SK-N-SH treated with all-trans-retinoic acid at 6 μM for 48 hours (cell line): ENCODE measurements around the gene EEF2.

Source experiments
- ATAC-seq: fragments of 200-7000 bp; cut with Tn5 transposase; 3 replicates; pipeline ENCODE4 v1.9.1; 2020; ENCODE audit warnings: mild to moderate bottlenecking, moderate library complexity
- ARNTL ChIP-seq: fragments of 450-650 bp; formaldehyde crosslinking; IDR thresholded peaks from 2 replicates; pipeline ENCODE4 v1.5.0; 2020; ENCODE audit warnings: low read depth, mild to moderate bottlenecking, moderate library complexity, borderline replicate concordance
- BACH2 ChIP-seq: fragments of 250-450 bp; sonication (Bioruptor Pico); IDR thresholded peaks from 2 replicates; pipeline ENCODE4 v1.9.0; 2021; ENCODE audit warnings: mild to moderate bottlenecking, borderline replicate concordance
- ESRRG ChIP-seq: fragments of 250-450 bp; sonication (Bioruptor Pico); IDR thresholded peaks from 2 replicates; pipeline ENCODE4 v1.6.1; 2021; ENCODE audit warnings: mild to moderate bottlenecking
- GLIS3 ChIP-seq: fragments of 250-450 bp; sonication (Bioruptor Pico); IDR thresholded peaks from 2 replicates; pipeline ENCODE4 v1.5.0; 2020; ENCODE audit warnings: mild to moderate bottlenecking, moderate library complexity
- ISL1 ChIP-seq: fragments of 250-450 bp; sonication (Bioruptor Pico); IDR thresholded peaks from 2 replicates; pipeline ENCODE4 v2.1.2; 2022; ENCODE audit warnings: mild to moderate bottlenecking, moderate library complexity
- OSR1 ChIP-seq: fragments of 250-450 bp; sonication (Bioruptor Pico); IDR thresholded peaks from 2 replicates; pipeline ENCODE4 v1.8.0; 2022; ENCODE audit warnings: moderate library complexity, mild to moderate bottlenecking, inconsistent platforms
- PPARA ChIP-seq: fragments of 250-450 bp; sonication (Bioruptor Pico); IDR thresholded peaks from 2 replicates; pipeline ENCODE4 v1.5.0; 2020; ENCODE audit warnings: mild to moderate bottlenecking, borderline replicate concordance
- RARB ChIP-seq: fragments of 250-450 bp; sonication (Bioruptor Pico); IDR thresholded peaks from 2 replicates; pipeline ENCODE4 v1.8.0; 2021; ENCODE audit warnings: mild to moderate bottlenecking, moderate library complexity
- SNAI2 ChIP-seq: fragments of 250-450 bp; sonication (Bioruptor Pico); IDR thresholded peaks from 2 replicates; pipeline ENCODE4 v1.5.0; 2020; ENCODE audit warnings: mild to moderate bottlenecking, moderate library complexity
- TCF4 ChIP-seq: fragments of 250-450 bp; sonication (Bioruptor Pico); IDR thresholded peaks from 2 replicates; pipeline ENCODE4 v1.8.0; 2021; ENCODE audit warnings: mild to moderate bottlenecking, moderate library complexity, borderline replicate concordance
- TOX ChIP-seq: fragments of 250-450 bp; sonication (Bioruptor Pico); IDR thresholded peaks from 2 replicates; pipeline ENCODE4 v1.8.0; 2021; ENCODE audit warnings: mild to moderate bottlenecking, moderate library complexity, borderline replicate concordance
- ZC3H10 ChIP-seq: fragments of 250-450 bp; sonication (Bioruptor Pico); IDR thresholded peaks from 2 replicates; pipeline ENCODE4 v1.5.1; 2021; ENCODE audit warnings: mild to moderate bottlenecking, moderate library complexity
- ZFP3 ChIP-seq: fragments of 250-450 bp; sonication (Bioruptor Pico); IDR thresholded peaks from 2 replicates; pipeline ENCODE4 v1.5.0; 2020; ENCODE audit warnings: mild to moderate bottlenecking, moderate library complexity
- ZFP30 ChIP-seq: fragments of 450-650 bp; formaldehyde crosslinking; IDR thresholded peaks from 2 replicates; pipeline ENCODE4 v1.5.0; 2022; ENCODE audit warnings: mild to moderate bottlenecking, moderate library complexity
- ZNF565 ChIP-seq: fragments of 450-650 bp; formaldehyde crosslinking; conservative IDR thresholded peaks from 2 replicates; pipeline ENCODE4 v1.5.0; 2020; ENCODE audit warnings: low read depth, mild to moderate bottlenecking, moderate library complexity
- ZNF70 ChIP-seq: fragments of 450-650 bp; formaldehyde crosslinking; IDR thresholded peaks from 2 replicates; pipeline ENCODE4 v1.5.0; 2020; ENCODE audit warnings: mild to moderate bottlenecking, moderate library complexity
- ZNF8 ChIP-seq: fragments of 450-650 bp; formaldehyde crosslinking; IDR thresholded peaks from 2 replicates; pipeline ENCODE4 v1.5.0; 2020; ENCODE audit warnings: mild to moderate bottlenecking, moderate library complexity
- TF ChIP-seq, protein P1 (sequence below): fragments of 250-450 bp; sonication (Bioruptor Pico); IDR thresholded peaks from 2 replicates; pipeline ENCODE4 v1.5.1; 2020; ENCODE audit warnings: low read depth, mild to moderate bottlenecking, moderate library complexity
- TF ChIP-seq, protein P2 (sequence below): fragments of 250-450 bp; sonication (Bioruptor Pico); IDR thresholded peaks from 2 replicates; pipeline ENCODE4 v1.5.0; 2020; ENCODE audit warnings: mild to moderate bottlenecking, moderate library complexity
- TF ChIP-seq, protein P3 (sequence below): fragments of 250-450 bp; sonication (Bioruptor Pico); IDR thresholded peaks from 2 replicates; pipeline ENCODE4 v1.8.0; 2021; ENCODE audit warnings: low read depth, mild to moderate bottlenecking, moderate library complexity, borderline replicate concordance
- TF ChIP-seq, protein P4 (sequence below): fragments of 250-450 bp; sonication (Bioruptor Pico); IDR thresholded peaks from 2 replicates; pipeline ENCODE4 v1.5.1; 2021; ENCODE audit warnings: mild to moderate bottlenecking, moderate library complexity

The EEF2 gene

DNA sequence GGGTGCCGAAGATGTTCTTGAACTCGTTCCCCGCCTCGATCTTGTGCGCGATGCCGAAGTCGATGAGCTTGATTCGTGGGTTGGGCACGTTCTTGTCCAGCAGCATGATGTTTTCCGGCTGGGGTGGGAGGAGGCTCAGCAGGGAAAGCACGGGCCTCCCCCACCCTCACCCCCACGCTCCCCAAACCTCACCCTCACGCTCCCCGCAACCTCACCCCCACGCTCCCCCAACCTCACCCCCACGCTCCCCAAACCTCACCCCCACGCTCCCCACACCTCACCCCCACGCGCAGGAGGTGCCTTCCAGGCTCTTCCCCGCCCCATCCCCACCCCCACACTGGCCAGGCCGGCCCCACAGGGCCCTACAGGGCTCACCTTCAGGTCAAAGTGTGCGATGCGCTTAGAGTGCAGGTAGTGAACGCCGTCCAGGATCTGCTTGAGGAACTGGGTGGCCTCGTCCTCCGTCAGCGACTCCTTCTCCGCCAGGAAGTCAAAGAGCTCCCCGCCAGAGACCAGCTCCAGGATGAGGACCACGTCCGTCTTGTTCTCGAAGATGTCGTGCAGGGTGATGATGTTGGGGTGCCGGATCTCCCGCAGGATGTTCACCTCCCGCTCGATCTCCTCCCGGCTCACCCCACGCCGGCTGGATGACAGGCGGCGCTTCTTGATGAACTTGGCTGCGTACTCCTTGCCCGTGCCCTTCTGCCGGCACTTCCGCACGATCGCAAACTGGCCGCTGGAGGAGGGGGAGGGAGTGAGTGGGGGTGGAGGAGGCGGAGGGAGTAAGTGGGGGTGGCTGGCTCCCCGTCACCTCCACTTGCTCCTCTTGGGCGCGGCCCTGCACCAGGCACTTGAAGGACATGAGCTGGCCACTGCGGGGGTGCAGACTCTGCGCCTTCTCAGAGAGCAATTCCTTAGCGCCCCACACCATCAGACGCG, 20.7 kb downstream of the EEF2 start:
- no peak for ATAC-seq
- TF ChIP-seq ZFP30 (CRISPR knock-in tag) = no peak

DNA sequence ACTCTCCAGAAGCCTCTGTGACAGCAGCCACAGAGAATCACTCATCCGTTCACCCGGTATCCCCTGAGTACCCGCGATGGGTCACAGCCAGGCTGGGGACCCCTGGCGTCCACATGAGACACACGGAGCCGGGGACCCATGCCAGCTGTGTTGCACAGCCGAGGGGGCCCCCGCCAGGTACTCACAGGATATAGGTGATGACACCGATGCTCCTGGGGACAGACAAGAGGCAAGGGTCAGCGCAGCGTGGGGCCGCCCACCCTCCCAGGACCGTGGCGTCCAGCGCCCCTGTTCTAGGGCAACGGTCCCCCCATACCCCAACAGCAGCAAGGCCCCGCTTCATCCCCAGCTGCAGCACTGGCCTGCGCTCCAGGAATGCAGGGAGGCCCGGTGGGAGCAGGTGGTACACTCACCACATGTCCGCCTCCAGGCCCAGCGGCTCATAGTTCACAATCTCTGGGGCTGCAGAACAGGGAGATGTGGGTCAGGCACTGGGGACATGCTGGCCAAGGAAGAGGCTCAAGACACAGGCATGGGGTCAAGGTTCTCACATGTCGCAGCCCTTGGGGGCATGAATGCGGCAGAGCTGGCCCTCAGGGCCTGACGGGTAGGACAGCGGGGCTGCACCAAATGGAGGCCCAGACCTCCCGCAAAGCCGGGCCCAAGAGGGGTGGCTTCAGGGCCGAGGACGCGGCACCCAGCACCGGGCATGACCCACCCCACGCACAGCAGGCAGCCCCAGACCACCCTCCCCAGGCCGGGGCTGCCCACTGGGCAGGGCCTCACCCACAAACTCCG, 21.6 kb downstream of the EEF2 start:
- TF ChIP-seq, protein P1, sequence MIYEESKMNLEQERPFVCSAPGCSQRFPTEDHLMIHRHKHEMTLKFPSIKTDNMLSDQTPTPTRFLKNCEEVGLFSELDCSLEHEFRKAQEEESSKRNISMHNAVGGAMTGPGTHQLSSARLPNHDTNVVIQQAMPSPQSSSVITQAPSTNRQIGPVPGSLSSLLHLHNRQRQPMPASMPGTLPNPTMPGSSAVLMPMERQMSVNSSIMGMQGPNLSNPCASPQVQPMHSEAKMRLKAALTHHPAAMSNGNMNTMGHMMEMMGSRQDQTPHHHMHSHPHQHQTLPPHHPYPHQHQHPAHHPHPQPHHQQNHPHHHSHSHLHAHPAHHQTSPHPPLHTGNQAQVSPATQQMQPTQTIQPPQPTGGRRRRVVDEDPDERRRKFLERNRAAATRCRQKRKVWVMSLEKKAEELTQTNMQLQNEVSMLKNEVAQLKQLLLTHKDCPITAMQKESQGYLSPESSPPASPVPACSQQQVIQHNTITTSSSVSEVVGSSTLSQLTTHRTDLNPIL (CRISPR knock-in tag) = no peak
- TF ChIP-seq TOX (no peak), TCF4 (CRISPR knock-in tag) (no peak), OSR1 (CRISPR knock-in tag) (no peak), RARB (CRISPR knock-in tag) (no peak), ZC3H10 (CRISPR knock-in tag) (no peak), ARNTL (CRISPR knock-in tag) (no peak), ZFP3 (CRISPR knock-in tag) (no peak), GLIS3 (CRISPR knock-in tag) (no peak), ZNF565 (CRISPR knock-in tag) (no peak), ESRRG (CRISPR knock-in tag) (no peak), ISL1 (CRISPR knock-in tag) (no peak)
- TF ChIP-seq, protein P2, sequence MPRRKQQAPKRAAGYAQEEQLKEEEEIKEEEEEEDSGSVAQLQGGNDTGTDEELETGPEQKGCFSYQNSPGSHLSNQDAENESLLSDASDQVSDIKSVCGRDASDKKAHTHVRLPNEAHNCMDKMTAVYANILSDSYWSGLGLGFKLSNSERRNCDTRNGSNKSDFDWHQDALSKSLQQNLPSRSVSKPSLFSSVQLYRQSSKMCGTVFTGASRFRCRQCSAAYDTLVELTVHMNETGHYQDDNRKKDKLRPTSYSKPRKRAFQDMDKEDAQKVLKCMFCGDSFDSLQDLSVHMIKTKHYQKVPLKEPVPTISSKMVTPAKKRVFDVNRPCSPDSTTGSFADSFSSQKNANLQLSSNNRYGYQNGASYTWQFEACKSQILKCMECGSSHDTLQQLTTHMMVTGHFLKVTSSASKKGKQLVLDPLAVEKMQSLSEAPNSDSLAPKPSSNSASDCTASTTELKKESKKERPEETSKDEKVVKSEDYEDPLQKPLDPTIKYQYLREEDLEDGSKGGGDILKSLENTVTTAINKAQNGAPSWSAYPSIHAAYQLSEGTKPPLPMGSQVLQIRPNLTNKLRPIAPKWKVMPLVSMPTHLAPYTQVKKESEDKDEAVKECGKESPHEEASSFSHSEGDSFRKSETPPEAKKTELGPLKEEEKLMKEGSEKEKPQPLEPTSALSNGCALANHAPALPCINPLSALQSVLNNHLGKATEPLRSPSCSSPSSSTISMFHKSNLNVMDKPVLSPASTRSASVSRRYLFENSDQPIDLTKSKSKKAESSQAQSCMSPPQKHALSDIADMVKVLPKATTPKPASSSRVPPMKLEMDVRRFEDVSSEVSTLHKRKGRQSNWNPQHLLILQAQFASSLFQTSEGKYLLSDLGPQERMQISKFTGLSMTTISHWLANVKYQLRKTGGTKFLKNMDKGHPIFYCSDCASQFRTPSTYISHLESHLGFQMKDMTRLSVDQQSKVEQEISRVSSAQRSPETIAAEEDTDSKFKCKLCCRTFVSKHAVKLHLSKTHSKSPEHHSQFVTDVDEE = no peak
- TF ChIP-seq, protein P3, sequence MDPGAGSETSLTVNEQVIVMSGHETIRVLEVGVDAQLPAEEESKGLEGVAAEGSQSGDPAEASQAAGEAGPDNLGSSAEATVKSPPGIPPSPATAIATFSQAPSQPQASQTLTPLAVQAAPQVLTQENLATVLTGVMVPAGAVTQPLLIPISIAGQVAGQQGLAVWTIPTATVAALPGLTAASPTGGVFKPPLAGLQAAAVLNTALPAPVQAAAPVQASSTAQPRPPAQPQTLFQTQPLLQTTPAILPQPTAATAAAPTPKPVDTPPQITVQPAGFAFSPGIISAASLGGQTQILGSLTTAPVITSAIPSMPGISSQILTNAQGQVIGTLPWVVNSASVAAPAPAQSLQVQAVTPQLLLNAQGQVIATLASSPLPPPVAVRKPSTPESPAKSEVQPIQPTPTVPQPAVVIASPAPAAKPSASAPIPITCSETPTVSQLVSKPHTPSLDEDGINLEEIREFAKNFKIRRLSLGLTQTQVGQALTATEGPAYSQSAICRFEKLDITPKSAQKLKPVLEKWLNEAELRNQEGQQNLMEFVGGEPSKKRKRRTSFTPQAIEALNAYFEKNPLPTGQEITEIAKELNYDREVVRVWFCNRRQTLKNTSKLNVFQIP (CRISPR knock-in tag) = no peak
- TF ChIP-seq, protein P4, sequence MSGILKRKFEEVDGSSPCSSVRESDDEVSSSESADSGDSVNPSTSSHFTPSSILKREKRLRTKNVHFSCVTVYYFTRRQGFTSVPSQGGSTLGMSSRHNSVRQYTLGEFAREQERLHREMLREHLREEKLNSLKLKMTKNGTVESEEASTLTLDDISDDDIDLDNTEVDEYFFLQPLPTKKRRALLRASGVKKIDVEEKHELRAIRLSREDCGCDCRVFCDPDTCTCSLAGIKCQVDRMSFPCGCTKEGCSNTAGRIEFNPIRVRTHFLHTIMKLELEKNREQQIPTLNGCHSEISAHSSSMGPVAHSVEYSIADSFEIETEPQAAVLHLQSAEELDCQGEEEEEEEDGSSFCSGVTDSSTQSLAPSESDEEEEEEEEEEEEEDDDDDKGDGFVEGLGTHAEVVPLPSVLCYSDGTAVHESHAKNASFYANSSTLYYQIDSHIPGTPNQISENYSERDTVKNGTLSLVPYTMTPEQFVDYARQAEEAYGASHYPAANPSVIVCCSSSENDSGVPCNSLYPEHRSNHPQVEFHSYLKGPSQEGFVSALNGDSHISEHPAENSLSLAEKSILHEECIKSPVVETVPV (CRISPR knock-in tag) = no peak
- TF ChIP-seq, all 23 proteins: peak for 0

DNA sequence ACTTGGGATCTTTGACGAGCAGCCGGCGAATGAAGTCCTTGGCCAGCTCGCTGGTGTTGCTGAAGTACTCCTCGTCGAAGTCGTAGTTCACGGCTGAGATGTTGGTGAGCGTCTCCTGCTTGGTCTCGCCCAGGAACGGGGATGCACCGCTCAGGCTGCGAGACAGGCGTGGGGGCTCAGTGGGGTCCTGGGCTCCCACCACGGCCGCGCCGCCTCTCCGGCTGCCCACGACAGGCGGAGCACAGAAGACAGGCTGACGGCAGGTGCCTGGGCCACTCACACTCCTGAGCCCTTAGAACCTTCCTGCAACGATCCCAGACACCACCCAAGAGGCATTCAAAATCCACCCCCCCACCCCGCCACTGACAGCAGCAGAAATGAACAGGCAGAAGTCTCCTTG, 24.3 kb downstream of the EEF2 start:
- no peak for ATAC-seq
- TF ChIP-seq ISL1 (CRISPR knock-in tag) = no peak
- no peak for TF ChIP-seq BACH2
- TF ChIP-seq ZNF565 (CRISPR knock-in tag) = no peak
- TF ChIP-seq ZNF70 (CRISPR knock-in tag) = no peak
- no peak for TF ChIP-seq ZFP30 (CRISPR knock-in tag)
- no peak for TF ChIP-seq ZNF8
- no peak for TF ChIP-seq PPARA (CRISPR knock-in tag)
- TF ChIP-seq, protein P2 = no peak
- TF ChIP-seq RARB (CRISPR knock-in tag) = no peak
- TF ChIP-seq ZC3H10 (CRISPR knock-in tag) = no peak
- TF ChIP-seq GLIS3 (CRISPR knock-in tag) = no peak
- TF ChIP-seq SNAI2 (CRISPR knock-in tag) = no peak
- TF ChIP-seq, protein P3 (CRISPR knock-in tag) = no peak
- TF ChIP-seq ZFP3 (CRISPR knock-in tag) = no peak
- TF ChIP-seq, protein P1 (CRISPR knock-in tag) = no peak
- TF ChIP-seq ARNTL (CRISPR knock-in tag) = no peak
- no peak for TF ChIP-seq OSR1 (CRISPR knock-in tag)
- no peak for TF ChIP-seq ESRRG (CRISPR knock-in tag)

More for the DNA sequence above, 21.6 kb downstream of the EEF2 start:
- no peak for ATAC-seq
